ENCODE measurements around the gene LRAT. TPM values are rescaled to one million over a fixed set of nuclear protein-coding genes. Genes with fewer than 3 reads are reported as not detected.

The LRAT gene
- total and polyA plus RNA-seq, 2 of the 8 experiments (the other 6 are each of a cell fraction or from before 2014, with no cell fraction given), result 4.3 to 10.3 TPM

DNA sequence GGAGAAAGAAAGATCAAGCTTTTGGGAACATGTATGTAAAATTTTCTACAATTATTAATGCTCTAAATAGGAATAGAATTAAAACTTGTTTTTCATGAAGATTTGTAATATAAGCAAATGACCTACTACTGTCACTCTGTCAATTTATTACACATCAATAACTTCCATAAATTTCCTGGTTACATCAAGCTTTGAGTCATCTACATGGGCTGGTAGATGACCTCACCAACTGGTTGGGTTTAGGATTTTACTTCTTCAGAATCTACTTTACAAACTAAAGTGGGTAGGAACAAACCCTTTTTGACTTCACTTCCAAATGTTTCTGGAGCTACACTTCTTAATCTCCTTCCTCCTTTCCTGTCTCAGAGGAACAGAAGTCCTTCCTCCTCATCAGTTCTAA lies 12.0 kb upstream of the LRAT start (continued):
- no peak for TF ChIP-seq GABPA (IDR thresholded peaks at IDR 0.05; ENCODE audit: borderline replicate concordance, insufficient read depth, low read length)
- no peak for TF ChIP-seq RBBP5 (IDR thresholded peaks at IDR 0.05; ENCODE audit: borderline replicate concordance, low read depth, low read length)
- TF ChIP-seq, protein P1, sequence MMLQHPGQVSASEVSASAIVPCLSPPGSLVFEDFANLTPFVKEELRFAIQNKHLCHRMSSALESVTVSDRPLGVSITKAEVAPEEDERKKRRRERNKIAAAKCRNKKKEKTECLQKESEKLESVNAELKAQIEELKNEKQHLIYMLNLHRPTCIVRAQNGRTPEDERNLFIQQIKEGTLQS (IDR thresholded peaks at IDR 0.05; ENCODE audit: insufficient read depth, low read depth, low read length), result no peak
